Sigmoid colon (tissue), 7 donors: ENCODE measurements around the gene MRPS5. TPM values are rescaled to one million over a fixed set of nuclear protein-coding genes. Genes with fewer than 3 reads are reported as not detected.

Experiments used
- DNase-seq: peaks from one replicate; pipeline ENCODE4 v3.0.0-alpha.2; 2019
- H3K27ac ChIP-seq, 4 donors: fragments of 200-600 bp; sonication (generic); one replicate each; pipeline ENCODE4 v1.5.1; 2016 to 2019; ENCODE audit warnings: mild to moderate bottlenecking in 1 of 4
- H3K27me3 ChIP-seq, 3 donors: fragments of 200-600 bp; sonication (generic); one replicate each; pipeline ENCODE4 v1.5.1; 2019; ENCODE audit warnings: mild to moderate bottlenecking in 1 of 3
- H3K36me3 ChIP-seq, 4 donors: fragments of 200-600 bp; sonication (generic); one replicate each; pipeline ENCODE4 v1.5.1; 2016 to 2019
- H3K4me1 ChIP-seq, 4 donors: fragments of 200-600 bp; sonication (generic); one replicate each; pipeline ENCODE4 v1.5.1; 2017 to 2019
- H3K4me3 ChIP-seq, 4 donors: fragments of 200-600 bp; sonication (generic); one replicate each; pipeline ENCODE4 v1.5.1; 2017 to 2019; ENCODE audit warnings: mild to moderate bottlenecking in 2 of 4, moderate library complexity in 1 of 4
- H3K9me3 ChIP-seq, 4 donors: fragments of 200-600 bp in 3 of 4; sonication (generic) in 3 of 4; one replicate each; pipeline versions ENCODE4 v1.5.1 to v1.6.1; 2013 to 2019
- CTCF ChIP-seq, 4 experiments: fragments of 450-650 bp in 3 of 4; fragments of 200-600 bp in 1 of 4; IDR thresholded peaks; one replicate each; pipeline ENCODE4 v1.5.1; 2016 to 2019; ENCODE audit warnings: antibody characterized with exemption in 4 of 4, mild to moderate bottlenecking in 3 of 4, moderate library complexity in 2 of 4
- EP300 ChIP-seq, 4 donors: sonication (generic); formaldehyde crosslinking; IDR thresholded peaks; one replicate each; pipeline ENCODE4 v1.6.1; 2017; ENCODE audit warnings: antibody characterized with exemption in 4 of 4
- POLR2A ChIP-seq, 2 donors: fragments of 450-650 bp; IDR thresholded peaks; one replicate each; pipeline ENCODE4 v1.6.1; 2016; ENCODE audit warnings: antibody characterized with exemption in 2 of 2, mild to moderate bottlenecking in 2 of 2, moderate library complexity in 2 of 2
- POLR2AphosphoS5 ChIP-seq, 4 donors: sonication (generic); formaldehyde crosslinking; IDR thresholded peaks; one replicate each; pipeline ENCODE4 v1.6.1; 2017; ENCODE audit warnings: antibody characterized with exemption in 4 of 4
- WGBS, 2 donors: extraction: QIAGEN DNeasy Blood & Tissue Kit; methylation state at CpG; one replicate each; pipeline ENCODE4 v1.1.7; 2013; 5-methylcytosine and 5-hydroxymethylcytosine counted together
- intact Hi-C: fragments of 100-400 bp; cut with DNase I; formaldehyde crosslinking; loops from one replicate; pipeline ENCODE4 v1.15.1; 2023
- polyA plus RNA-seq, 3 donors: library from polyadenylated mRNA; stranded (reverse); fragments of 200-250 nt; gene quantifications; one replicate each; pipeline ENCODE4 v1.2.3, GENCODE V29; 2013
- total RNA-seq, 4 donors: library from RNA; depleted of rRNA; stranded (reverse); fragments of >200 nt; gene quantifications; one replicate each; pipeline ENCODE4 v1.1.0, GENCODE V29; 2016
- donor health status: healthy with polysubstance abuse.
- donor health status: Bipolar disorder and iron deficiency.
- donor health status: healthy.

The MRPS5 gene
- total and polyA plus RNA-seq, 7 donors = 43.5 to 78.3 (median 55.9) TPM

DNA sequence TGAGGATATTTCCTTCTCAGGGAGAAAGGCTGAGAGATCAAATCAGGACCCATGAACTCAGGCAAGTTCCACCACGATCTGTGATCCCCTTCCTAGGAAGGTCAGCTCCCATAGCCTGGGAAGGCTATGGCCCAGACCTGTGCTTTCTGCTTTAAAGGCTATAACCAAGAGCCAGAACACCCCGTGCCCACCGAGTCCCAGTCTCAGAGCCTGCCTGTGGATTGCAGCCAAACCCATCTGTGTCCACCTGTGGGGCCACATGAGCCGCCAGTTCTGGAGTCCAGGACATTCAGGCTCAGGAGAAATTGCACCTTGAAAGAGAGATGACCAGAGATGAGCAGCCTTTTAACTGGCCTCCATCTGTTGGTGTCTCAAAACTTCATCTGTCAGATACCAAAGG, 49.2 kb downstream of the MRPS5 start:
- no peak overlapping the region for H3K27ac ChIP-seq
- no peak for TF ChIP-seq POLR2AphosphoS5 (IDR thresholded peaks at IDR 0.05)
- no peak for TF ChIP-seq CTCF (IDR thresholded peaks at IDR 0.05)
- no peak for TF ChIP-seq POLR2A (IDR thresholded peaks at IDR 0.05)
- TF ChIP-seq EP300 (IDR thresholded peaks at IDR 0.05) = no peak
- H3K4me1 ChIP-seq = peaks cover 0 to 10% (median 9%) of the 10 kb centered on the region in 4 donors
- no peak overlapping the region for H3K4me3 ChIP-seq
- DNase-seq = no peak
- intact Hi-C loops = no loop called here
- H3K36me3 ChIP-seq = no peaks in the 10 kb centered on the region
- H3K27me3 ChIP-seq = peaks cover 0 to 52% (median 31%) of the 10 kb centered on the region in 3 donors
- no peaks in the 10 kb centered on the region for H3K9me3 ChIP-seq
- 73 to 86% methylated on average over 4 of the region's 4 CpGs for WGBS, 2 donors

GRCh38 chr2:95071856-95072255, 49.8 kb downstream of the MRPS5 start:
- peaks cover 0 to 46% (median 26%) of the 10 kb centered on the region in 3 donors for H3K27me3 ChIP-seq
- H3K4me3 ChIP-seq = no peak overlapping the region
- H3K9me3 ChIP-seq = no peaks in the 10 kb centered on the region
- 72 to 84% methylated on average over 4 of the region's 4 CpGs for WGBS, 2 donors
- H3K4me1 ChIP-seq = peaks cover 0 to 6% (median 5%) of the 10 kb centered on the region in 4 donors
- no peak for DNase-seq
- no peaks in the 10 kb centered on the region for H3K36me3 ChIP-seq
- TF ChIP-seq POLR2A (IDR thresholded peaks at IDR 0.05) = no peak
- no peak for TF ChIP-seq POLR2AphosphoS5 (IDR thresholded peaks at IDR 0.05)
- TF ChIP-seq EP300 (IDR thresholded peaks at IDR 0.05) = no peak
- no peak for TF ChIP-seq CTCF (IDR thresholded peaks at IDR 0.05)
- H3K27ac ChIP-seq = no peak overlapping the region
- intact Hi-C loops = no loop called here

DNA sequence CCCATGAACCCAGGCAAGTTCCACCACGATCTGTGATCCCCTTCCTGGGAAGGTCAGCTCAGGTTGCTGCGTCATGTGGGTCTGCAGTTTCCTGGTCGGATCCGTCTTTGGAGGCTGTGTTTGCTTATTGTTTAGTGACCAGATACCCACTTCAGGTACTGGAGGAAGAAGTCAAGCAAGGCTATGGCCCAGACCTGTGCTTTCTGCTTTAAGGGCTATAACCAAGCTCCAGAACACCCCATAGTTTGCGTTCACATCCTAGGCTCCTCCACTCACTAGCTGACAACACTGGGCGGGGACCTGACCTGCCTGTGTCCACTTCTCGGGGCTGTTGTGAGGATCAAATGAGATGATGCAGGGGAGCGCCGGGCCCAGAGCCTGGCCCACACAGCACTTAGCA, 52.1 kb downstream of the MRPS5 start:
- DNase-seq = peak; percentile 40
- no peaks in the 10 kb centered on the region for H3K4me1 ChIP-seq
- intact Hi-C loops = no loop called here
- no peaks in the 10 kb centered on the region for H3K9me3 ChIP-seq
- H3K27ac ChIP-seq = no peak overlapping the region
- peaks cover 0 to 24% (median 12%) of the 10 kb centered on the region in 3 donors for H3K27me3 ChIP-seq
- no peak overlapping the region for H3K4me3 ChIP-seq
- WGBS, 2 donors = 59 to 74% methylated on average over 9 of the region's 9 CpGs
- TF ChIP-seq POLR2A (IDR thresholded peaks at IDR 0.05) = no peak
- TF ChIP-seq CTCF (IDR thresholded peaks at IDR 0.05) = no peak
- no peak for TF ChIP-seq POLR2AphosphoS5 (IDR thresholded peaks at IDR 0.05)
- no peak for TF ChIP-seq EP300 (IDR thresholded peaks at IDR 0.05)
- H3K36me3 ChIP-seq = no peaks in the 10 kb centered on the region

DNA sequence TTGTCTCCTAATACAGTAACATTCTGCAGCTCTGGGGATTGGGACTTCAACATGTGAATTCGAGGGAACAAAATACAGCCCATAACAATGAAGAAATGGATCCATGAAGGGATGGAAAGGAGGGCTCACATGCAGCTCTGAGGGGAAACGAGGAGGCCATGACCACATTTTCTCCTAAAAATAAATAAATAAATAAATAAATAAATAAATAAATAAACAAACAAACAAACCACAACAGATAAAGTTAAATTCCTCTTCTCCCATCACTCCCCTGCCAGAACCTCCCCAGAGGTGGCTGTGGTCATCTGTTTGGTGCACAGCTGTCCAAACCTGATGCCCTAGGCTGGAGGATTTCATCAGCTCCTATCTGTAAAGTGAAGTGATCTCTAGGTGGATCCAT, 53.4 kb downstream of the MRPS5 start:
- no peaks in the 10 kb centered on the region for H3K9me3 ChIP-seq
- H3K27me3 ChIP-seq = peaks cover 0 to 11% (median 0%) of the 10 kb centered on the region in 3 donors
- no peaks in the 10 kb centered on the region for H3K36me3 ChIP-seq
- DNase-seq = peak; percentile 10
- no peak overlapping the region for H3K4me3 ChIP-seq
- intact Hi-C loops = no loop called here
- no peak overlapping the region for H3K27ac ChIP-seq
- WGBS, 2 donors = 71 to 80% methylated on average over 2 of the region's 2 CpGs
- no peak for TF ChIP-seq POLR2AphosphoS5 (IDR thresholded peaks at IDR 0.05)
- no peak for TF ChIP-seq CTCF (IDR thresholded peaks at IDR 0.05)
- no peak for TF ChIP-seq POLR2A (IDR thresholded peaks at IDR 0.05)
- TF ChIP-seq EP300 (IDR thresholded peaks at IDR 0.05) = no peak
- H3K4me1 ChIP-seq = no peaks in the 10 kb centered on the region
